Sigmoid colon (tissue), 7 donors: ENCODE measurements around the gene GAPDHS. TPM values are rescaled to one million over a fixed set of nuclear protein-coding genes. Genes with fewer than 3 reads are reported as not detected.

Experiments used
- DNase-seq: peaks from one replicate; pipeline ENCODE4 v3.0.0-alpha.2; 2019
- H3K27ac ChIP-seq, 4 donors: fragments of 200-600 bp; sonication (generic); one replicate each; pipeline ENCODE4 v1.5.1; 2016 to 2019; ENCODE audit warnings: mild to moderate bottlenecking in 1 of 4
- H3K27me3 ChIP-seq, 3 donors: fragments of 200-600 bp; sonication (generic); one replicate each; pipeline ENCODE4 v1.5.1; 2019; ENCODE audit warnings: mild to moderate bottlenecking in 1 of 3
- H3K36me3 ChIP-seq, 4 donors: fragments of 200-600 bp; sonication (generic); one replicate each; pipeline ENCODE4 v1.5.1; 2016 to 2019
- H3K4me1 ChIP-seq, 4 donors: fragments of 200-600 bp; sonication (generic); one replicate each; pipeline ENCODE4 v1.5.1; 2017 to 2019
- H3K4me3 ChIP-seq, 4 donors: fragments of 200-600 bp; sonication (generic); one replicate each; pipeline ENCODE4 v1.5.1; 2017 to 2019; ENCODE audit warnings: mild to moderate bottlenecking in 2 of 4, moderate library complexity in 1 of 4
- H3K9me3 ChIP-seq, 4 donors: fragments of 200-600 bp in 3 of 4; sonication (generic) in 3 of 4; one replicate each; pipeline versions ENCODE4 v1.5.1 to v1.6.1; 2013 to 2019
- EP300 ChIP-seq, 4 donors: sonication (generic); formaldehyde crosslinking; IDR thresholded peaks; one replicate each; pipeline ENCODE4 v1.6.1; 2017; ENCODE audit warnings: antibody characterized with exemption in 4 of 4
- POLR2A ChIP-seq, 2 donors: fragments of 450-650 bp; IDR thresholded peaks; one replicate each; pipeline ENCODE4 v1.6.1; 2016; ENCODE audit warnings: antibody characterized with exemption in 2 of 2, mild to moderate bottlenecking in 2 of 2, moderate library complexity in 2 of 2
- POLR2AphosphoS5 ChIP-seq, 4 donors: sonication (generic); formaldehyde crosslinking; IDR thresholded peaks; one replicate each; pipeline ENCODE4 v1.6.1; 2017; ENCODE audit warnings: antibody characterized with exemption in 4 of 4
- WGBS, 2 donors: extraction: QIAGEN DNeasy Blood & Tissue Kit; methylation state at CpG; one replicate each; pipeline ENCODE4 v1.1.7; 2013; 5-methylcytosine and 5-hydroxymethylcytosine counted together
- intact Hi-C: fragments of 100-400 bp; cut with DNase I; formaldehyde crosslinking; loops from one replicate; pipeline ENCODE4 v1.15.1; 2023
- polyA plus RNA-seq, 3 donors: library from polyadenylated mRNA; stranded (reverse); fragments of 200-250 nt; gene quantifications; one replicate each; pipeline ENCODE4 v1.2.3, GENCODE V29; 2013
- total RNA-seq, 4 donors: library from RNA; depleted of rRNA; stranded (reverse); fragments of >200 nt; gene quantifications; one replicate each; pipeline ENCODE4 v1.1.0, GENCODE V29; 2016
- TF ChIP-seq, protein P1 (sequence below), 4 experiments: fragments of 450-650 bp in 3 of 4; fragments of 200-600 bp in 1 of 4; IDR thresholded peaks; one replicate each; pipeline ENCODE4 v1.5.1; 2016 to 2019; ENCODE audit warnings: antibody characterized with exemption in 4 of 4, mild to moderate bottlenecking in 3 of 4, moderate library complexity in 2 of 4
- donor health status: healthy with polysubstance abuse.
- donor health status: Bipolar disorder and iron deficiency.
- donor health status: healthy.

GAPDHS gene
- total and polyA plus RNA-seq, 7 donors, result not detected

DNA sequence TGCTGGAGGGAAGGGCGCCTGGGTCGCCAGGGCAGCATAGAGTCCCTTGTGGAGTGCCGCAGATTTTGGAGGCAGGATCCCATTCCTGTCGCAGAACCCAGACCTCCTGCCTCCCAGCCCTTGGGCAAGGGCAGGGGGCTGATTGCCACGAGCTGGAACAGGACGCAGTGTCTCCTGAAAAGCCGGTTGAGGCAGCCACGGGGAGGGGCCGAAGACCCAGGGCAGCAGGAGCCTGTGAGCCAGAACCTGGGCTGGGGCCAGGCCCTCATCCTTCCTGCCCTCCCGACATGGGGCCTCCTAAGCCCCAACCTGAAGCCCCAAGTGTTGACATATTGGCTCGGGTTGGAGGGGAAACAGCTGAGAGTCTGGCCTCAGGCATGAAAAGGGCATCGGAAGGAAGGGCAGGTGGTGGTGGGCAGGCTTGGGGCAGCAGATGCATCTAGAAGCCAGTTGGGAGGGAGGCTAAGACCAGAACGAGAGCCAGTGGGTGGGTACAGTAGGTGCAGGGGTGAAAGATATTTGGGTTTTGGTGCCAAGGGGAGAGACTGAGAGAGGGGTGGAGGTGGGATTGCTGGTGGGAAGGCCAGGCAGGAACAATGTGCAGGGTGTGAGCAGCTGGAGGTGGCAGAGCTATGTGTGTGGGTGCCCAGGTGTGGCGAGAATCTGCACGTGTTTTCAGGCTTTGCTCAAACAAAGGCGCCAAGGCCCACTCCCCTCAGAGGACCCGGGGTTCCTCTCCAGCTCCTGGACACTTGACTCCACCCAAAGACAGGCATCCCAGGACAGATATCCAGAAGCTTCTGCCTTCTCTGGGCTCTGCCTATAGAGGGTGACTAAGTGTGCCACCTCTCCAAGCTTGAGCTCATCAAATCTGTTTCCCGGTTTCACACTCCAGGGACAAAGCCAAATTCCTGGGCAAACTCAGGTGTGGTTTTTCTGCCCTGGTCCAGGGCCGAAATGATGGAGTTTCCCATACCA lies 3.7 kb upstream of the GAPDHS start:
- 49 to 55% methylated on average over 19 of the region's 19 CpGs for WGBS, 2 donors

DNA sequence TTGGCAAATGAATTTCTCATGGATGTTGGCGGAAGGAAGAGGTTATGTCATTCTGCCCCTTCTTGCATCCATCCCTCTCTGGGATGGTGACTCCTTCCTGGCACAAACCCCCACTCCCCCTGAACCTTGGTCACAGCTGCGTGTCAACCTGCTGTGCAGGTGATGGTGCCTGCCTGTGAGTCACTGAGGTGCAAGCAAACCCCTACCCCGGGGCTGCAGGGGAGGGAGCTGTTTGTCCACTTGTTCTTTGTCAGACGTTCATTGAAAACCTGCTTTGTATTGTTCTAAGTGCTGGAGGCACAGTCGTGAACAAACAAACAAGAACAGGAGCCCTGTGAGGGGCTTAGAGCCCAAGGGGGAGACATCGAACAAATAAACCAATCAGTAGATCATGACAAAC lies 2.0 kb upstream of the GAPDHS start:
- Histone ChIP-seq H3K9me3 (no peaks in the 10 kb centered on the region), H3K4me3 (no peak overlapping the region), H3K4me1 (peaks cover 0 to 5% (median 0%) of the 10 kb centered on the region in 4 donors), H3K27ac (no peak overlapping the region), H3K36me3 (no peaks in the 10 kb centered on the region), H3K27me3 (peaks cover 7 to 90% (median 56%) of the 10 kb centered on the region in 3 donors)
- intact Hi-C loops, result no loop called here
- no peak for DNase-seq
- 35 to 64% methylated on average over 6 of the region's 6 CpGs for WGBS, 2 donors
- no peak for TF ChIP-seq POLR2AphosphoS5 (IDR thresholded peaks at IDR 0.05)
- no peak for TF ChIP-seq EP300 (IDR thresholded peaks at IDR 0.05)
- TF ChIP-seq POLR2A (IDR thresholded peaks at IDR 0.05), result no peak
- TF ChIP-seq, protein P1, sequence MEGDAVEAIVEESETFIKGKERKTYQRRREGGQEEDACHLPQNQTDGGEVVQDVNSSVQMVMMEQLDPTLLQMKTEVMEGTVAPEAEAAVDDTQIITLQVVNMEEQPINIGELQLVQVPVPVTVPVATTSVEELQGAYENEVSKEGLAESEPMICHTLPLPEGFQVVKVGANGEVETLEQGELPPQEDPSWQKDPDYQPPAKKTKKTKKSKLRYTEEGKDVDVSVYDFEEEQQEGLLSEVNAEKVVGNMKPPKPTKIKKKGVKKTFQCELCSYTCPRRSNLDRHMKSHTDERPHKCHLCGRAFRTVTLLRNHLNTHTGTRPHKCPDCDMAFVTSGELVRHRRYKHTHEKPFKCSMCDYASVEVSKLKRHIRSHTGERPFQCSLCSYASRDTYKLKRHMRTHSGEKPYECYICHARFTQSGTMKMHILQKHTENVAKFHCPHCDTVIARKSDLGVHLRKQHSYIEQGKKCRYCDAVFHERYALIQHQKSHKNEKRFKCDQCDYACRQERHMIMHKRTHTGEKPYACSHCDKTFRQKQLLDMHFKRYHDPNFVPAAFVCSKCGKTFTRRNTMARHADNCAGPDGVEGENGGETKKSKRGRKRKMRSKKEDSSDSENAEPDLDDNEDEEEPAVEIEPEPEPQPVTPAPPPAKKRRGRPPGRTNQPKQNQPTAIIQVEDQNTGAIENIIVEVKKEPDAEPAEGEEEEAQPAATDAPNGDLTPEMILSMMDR (IDR thresholded peaks at IDR 0.05), result no peak

More for the DNA sequence above, 3.7 kb upstream of the GAPDHS start:
- Histone ChIP-seq H3K27me3 (peaks cover 9 to 97% (median 54%) of the 10 kb centered on the region in 3 donors), H3K9me3 (no peaks in the 10 kb centered on the region), H3K4me3 (no peak overlapping the region), H3K27ac (no peak overlapping the region), H3K4me1 (peaks cover 0 to 5% (median 0%) of the 10 kb centered on the region in 4 donors), H3K36me3 (no peaks in the 10 kb centered on the region)
- DNase-seq, result no peak
- intact Hi-C loops, result no loop called here
- TF ChIP-seq POLR2A (IDR thresholded peaks at IDR 0.05) (no peak), EP300 (IDR thresholded peaks at IDR 0.05) (no peak), POLR2AphosphoS5 (IDR thresholded peaks at IDR 0.05) (no peak)
- TF ChIP-seq, protein P1 (IDR thresholded peaks at IDR 0.05), result no peak

DNA sequence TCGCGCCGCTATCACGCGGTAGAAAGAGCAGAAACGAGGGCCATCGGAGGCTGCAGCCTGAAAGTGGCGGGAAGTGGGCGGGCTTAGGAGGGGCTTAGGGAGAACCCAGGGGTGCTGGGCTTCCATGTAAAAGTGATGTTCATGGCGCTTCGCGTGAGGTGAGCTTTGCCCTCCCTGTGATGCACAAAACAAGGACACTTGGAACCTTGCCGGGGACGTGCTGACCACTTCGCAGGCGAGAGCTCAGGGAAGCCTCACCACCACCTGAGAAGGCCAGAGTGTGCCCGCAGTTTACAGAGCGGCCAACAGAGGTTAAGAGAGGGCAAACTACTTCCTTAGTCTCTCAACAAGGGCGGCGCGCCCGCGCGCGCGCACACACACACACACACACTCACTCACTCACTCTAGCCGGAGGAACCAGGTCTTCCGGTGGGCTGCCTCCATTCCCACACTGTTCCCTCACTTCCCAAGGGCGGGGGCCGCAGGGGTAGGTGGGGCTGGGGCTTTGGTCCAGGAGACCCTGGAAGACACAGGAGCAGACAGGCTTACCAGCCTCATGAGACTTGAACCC lies 651 bp downstream of the GAPDHS start:
- no peaks in the 10 kb centered on the region for H3K9me3 ChIP-seq
- no peak for TF ChIP-seq EP300 (IDR thresholded peaks at IDR 0.05)
- TF ChIP-seq POLR2AphosphoS5 (IDR thresholded peaks at IDR 0.05), result no peak
- no peak for TF ChIP-seq POLR2A (IDR thresholded peaks at IDR 0.05)
- TF ChIP-seq, protein P1 (IDR thresholded peaks at IDR 0.05), result no peak
- H3K36me3 ChIP-seq, result no peaks in the 10 kb centered on the region
- peaks cover 7 to 65% (median 46%) of the 10 kb centered on the region in 3 donors for H3K27me3 ChIP-seq
- no peak overlapping the region for H3K4me3 ChIP-seq
- no peak overlapping the region for H3K27ac ChIP-seq
- 2 to 7% methylated on average over 30 of the region's 30 CpGs for WGBS, 2 donors
- H3K4me1 ChIP-seq, result peaks cover 0 to 5% (median 0%) of the 10 kb centered on the region in 4 donors
- DNase-seq, result no peak
- intact Hi-C loops, result no loop called here

DNA sequence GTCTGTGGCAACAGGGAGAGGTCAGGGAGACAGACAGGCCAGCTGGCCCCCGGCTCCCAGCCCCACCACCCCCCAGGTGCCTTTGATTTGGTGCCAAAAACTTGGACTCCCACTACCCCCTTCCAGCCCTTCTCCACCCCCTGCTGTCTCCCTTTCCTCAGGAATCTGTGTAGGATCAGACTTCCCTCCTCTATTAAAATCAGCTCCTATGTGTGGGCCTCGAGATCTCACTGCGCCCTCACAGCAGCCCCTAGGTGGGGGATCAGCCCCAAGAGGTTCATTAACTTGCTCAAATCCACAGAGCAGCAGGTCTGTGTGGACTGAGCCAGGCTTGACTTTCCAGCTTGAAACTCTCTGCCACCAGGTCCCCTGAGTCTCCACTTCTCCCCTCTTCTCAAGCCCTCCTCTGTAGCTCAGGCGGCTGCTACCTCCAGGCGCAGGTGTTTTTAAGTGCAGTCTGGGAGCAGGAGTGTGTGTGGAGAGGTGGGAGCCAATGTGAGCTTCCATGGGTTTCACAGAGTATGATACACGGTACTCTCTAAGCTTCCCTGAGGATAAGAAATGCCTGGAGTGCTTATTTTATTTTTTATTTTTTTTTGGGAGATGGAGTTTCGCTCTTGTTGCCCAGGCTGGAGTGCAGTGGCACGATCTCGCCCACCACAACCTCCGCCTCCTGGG lies 1.7 kb downstream of the GAPDHS start:
- Histone ChIP-seq H3K4me1 (peaks cover 0 to 5% (median 0%) of the 10 kb centered on the region in 4 donors), H3K27me3 (peaks cover 7 to 55% (median 41%) of the 10 kb centered on the region in 3 donors), H3K27ac (no peak overlapping the region), H3K9me3 (no peaks in the 10 kb centered on the region), H3K36me3 (no peaks in the 10 kb centered on the region), H3K4me3 (no peak overlapping the region)
- no peak for DNase-seq
- TF ChIP-seq POLR2AphosphoS5 (IDR thresholded peaks at IDR 0.05) (no peak), EP300 (IDR thresholded peaks at IDR 0.05) (no peak), POLR2A (IDR thresholded peaks at IDR 0.05) (no peak)
- TF ChIP-seq, protein P1 (IDR thresholded peaks at IDR 0.05), result no peak
- intact Hi-C loops, result no loop called here
- WGBS, 2 donors, result 64 to 80% methylated on average over 10 of the region's 10 CpGs
